HG03103 (cell line): Measurements from ENCODE around the gene B4GALNT4.
"Not testable (repeated sequence)": the region's sequence is repeated elsewhere in the genome, so short reads cannot be mapped to it uniquely, and the experiment has no call there.

Experiments used
- ATAC-seq: cut with Tn5 transposase; IDR thresholded peaks from one replicate; pipeline ENCODE4 v1.9.1; 2021; ENCODE audit warnings: low read depth; ENCODE audit not compliant: unreplicated experiment

B4GALNT4 gene

DNA sequence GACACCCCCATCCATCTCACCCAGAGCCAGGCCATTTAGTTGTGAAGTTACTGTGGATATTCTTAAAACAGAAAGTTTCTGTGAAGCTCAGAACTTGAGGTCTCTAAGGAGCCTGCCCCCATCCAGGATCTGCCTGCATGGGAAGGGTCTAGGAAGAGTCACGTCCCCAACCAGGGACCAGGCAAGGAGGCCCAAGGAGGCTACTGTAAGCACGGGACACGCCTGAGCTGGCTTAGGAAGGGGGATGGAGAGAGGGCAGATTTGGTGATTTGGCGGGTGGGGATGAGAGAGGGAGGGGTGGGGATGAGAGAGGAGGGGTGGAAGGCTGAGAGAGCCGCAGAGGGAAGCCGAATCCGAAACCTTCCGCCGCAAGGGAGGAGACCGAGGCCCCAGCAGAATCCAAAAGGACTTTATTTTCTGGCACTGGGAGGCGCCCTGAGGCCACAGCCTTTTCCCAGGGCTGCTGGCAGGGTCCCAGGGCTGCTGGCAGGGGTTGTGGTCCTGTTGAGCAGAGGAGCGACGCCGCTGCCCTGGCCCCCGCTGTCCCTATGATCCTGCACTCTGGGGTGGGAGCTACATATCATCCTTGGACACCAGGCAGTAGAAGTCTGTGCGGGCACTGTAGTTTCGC lies 36.1 kb downstream of the B4GALNT4 start:
- no peak for ATAC-seq

DNA sequence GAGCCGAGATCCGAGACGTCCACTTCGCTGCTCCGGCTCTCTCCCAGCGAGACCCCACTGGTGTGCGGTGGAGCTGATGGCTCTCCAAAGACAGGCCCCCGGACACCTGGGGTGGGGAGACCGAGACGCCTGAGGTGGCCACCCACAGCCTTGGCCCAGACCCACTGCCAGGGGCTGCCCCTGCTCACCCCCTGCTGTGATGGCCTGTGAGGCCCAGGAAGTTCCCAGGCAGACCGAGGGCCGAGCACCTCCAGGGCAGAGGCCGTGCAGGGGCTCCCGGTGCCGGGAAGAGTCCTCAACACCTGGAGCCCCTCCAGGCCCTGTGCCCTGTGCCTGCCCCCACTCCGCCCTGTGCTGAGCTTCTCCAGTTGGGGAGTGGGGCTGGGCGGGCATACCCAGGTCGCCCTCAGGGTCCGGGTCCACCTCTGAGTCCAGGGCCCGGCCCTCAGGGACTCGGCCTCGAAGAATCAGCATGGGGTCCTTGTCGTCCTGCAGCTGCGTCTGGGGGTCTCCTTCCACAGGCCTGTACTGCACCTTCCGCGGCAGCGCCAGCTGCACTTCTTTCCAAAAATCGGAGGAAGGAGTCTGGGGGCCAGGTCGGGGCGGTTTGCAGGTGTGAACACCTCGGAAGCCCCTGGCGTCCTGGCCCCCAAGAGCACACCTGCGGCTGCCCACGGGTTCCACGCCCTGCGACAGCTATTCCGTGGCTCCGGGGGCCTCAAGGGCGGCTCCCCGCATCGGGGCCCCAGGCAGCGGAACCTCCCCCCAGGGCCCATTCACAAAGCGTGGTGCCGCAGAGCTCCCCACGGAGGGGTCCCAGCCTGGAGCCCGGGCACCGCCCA lies 36.9 kb downstream of the B4GALNT4 start:
- ATAC-seq: no peak

DNA sequence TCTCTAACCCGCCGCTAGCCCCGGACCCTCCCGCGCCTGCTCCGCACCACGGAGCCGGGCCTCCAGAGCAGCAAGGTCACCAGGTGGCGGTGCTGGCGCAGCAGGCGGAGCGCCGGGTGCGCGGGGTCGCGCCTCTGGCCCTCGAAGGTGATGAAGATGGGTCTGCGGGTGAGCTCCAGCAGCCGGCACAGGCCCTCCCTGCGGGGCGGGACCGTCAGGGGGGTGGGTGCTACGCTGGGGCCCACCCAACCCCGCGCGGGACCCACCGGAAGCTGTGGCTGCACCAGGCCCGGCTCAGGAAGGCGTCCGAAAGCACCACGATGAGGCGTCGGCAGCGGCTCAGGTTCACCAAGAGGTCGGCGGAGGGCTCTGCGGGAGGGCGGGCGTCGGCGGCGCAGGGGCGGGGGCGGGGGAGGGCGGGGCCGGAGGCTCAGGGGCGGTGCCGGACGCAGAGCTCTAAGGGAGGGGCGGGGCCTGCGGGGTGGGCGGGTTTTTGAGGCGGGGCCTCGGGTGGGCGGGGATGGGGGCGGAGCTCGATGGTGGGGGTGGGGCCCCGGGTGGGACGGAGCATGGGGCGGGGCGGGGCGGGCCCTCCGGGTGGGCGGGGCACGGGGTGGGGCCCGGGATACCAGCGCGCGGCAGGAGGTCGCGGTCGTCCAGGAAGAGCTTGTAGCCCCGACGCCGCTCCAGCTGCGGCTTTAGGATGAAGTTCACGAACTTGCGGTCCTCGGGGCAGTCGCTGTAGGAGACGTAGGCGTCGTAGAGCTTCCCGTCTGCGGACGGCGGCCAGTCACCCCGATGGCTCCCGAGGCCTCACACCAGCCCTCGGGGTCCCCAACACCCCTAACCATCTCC lies 37.7 kb downstream of the B4GALNT4 start:
- peak; percentile 72 for ATAC-seq

DNA sequence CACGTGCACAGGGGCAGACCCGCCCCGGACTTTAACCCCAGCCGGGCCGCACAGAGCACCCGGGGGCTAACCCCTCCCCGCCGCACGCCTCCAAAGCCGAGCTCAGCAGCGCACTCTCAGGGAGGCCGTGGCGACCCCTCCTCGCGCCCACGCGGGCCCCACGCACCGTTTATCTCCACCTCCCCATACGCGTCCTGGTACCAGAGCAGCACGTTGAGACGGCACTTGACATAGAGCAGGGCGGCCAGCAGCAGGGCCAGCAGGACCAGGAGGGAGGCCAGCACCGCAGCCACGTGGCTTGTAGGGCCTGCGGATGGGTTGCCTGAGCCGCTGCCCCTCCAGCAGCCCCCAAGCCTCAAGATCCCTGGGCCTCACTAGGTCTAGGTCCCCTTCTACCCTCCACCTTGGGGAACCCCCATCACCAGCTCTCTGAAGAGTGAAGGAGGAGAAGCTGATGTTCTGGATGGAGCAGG lies 38.4 kb downstream of the B4GALNT4 start:
- no peak for ATAC-seq

DNA sequence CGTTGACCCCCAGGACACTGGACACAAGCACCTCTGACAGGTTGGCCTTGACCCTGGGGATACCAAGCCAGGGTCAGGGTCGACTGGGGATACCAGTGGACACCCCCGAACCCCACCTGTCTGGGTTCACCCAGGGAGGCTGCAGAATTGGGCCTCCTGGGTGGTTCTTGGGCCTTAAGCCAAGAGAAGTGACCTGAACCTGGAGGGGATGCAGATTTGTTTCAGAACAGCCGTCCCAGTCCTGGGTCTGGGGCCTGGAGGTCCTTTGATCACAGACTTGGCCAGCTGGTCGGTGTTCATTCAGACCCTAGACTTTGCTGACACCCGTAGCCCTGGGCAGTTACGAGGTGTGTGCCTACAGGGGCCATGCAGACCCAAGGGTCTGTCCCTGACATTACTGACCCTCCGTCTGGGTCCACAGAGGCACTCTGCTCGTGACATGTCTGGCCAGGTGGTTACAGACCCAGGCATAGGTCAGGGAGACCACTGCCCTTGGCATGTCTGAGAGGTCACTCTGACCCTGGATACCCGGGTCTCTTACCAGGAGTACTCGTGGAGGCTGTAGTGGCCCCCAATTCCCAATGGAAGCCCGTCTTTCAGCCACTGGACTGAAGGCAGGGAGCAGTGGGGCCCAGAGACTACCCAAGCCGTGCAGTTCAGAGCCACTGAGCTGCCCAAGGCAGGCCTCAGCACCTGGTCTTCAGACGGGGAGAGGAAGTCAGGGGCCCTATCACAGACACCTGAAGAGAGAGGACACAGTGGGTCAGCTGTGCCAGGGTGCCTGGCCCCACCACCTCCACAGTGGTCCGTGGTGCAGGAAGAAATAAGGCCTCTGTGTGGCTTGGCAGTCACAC lies 39.1 kb downstream of the B4GALNT4 start:
- ATAC-seq: no peak

DNA sequence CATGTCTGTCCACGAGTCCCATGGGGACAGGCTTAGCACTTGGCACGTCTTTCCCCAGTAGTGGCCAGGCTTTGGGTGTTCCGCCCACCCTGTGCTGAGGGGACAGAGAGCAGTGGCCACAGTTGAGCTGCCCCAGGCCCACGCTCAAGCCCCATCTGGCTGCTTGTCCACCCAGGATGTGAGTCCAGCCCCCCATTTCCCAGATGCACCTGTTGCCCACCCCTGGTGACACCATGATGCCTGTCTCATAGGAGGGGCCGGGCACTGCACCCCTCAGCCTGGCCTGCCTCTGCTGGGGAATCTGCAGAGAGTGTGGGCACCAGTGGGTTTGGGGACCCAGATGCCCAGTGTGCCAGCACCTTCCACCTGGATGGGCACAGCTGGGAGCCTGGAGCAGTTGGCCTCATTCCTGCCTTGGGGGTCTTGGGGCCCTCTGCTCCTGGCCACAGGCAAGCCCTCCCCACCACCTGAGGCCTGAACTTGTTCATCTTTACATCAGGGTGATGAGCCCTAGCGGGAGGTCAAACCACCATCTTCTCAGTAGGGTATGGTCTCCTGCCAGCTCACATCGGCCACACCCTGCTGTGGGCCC lies 39.8 kb downstream of the B4GALNT4 start:
- no peak for ATAC-seq

DNA sequence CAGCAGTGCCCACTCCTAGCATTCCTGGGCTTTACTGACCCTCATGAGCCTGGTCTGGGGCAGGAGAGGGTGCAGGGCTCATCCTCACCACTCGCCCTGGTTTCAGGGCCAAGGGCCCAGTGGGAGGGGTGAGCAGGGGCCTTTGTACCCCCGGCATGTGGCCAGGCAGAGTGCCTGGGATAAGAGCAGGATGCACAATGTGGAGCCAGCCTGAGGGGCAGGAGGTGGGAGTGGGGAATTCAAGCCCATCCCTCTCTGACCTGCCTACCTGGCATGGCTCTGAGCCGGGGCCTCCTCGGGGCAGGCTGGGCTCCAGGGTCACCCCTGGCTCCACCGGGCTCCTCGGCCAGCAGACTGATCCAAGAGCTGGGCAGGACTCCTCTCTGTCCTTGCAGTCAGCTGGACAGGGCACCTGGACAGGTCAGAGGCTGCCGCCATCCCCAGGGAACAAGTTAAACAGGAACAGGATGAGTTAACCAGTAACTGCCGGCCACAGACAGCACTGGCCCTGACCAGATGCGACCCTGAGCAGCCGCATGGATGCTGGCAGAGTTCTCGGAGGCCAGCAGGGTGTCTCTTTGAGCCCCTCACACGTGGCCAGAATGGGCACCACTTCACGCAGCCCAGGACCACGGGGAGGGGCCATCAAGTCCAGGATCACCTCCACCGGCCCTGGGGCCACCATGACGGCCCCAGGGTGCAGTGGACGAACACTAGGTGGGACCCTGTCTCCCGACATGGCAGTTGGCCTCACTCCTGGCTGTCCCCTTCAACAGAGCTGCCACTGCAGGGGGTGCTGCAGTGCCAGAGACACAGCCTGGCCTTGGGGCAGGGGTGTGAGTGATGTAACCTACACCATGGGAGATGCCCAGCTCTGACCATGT lies 40.5 kb downstream of the B4GALNT4 start:
- no peak for ATAC-seq

DNA sequence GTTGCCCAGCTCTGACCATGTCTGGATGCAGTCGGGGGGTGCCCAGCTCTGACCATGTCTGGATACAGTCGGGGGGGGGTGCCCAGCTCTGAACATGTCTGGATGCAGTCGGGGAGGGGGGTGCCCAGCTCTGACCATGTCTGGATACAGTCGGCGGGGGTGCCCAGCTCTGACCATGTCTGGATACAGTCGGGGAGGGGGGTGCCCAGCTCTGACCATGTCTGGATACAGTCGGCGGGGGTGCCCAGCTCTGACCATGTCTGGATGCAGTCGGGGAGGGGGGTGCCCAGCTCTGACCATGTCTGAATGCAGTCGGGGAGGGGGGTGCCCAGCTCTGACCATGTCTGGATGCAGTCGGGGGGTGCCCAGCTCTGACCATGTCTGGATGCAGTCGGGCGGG lies 41.4 kb downstream of the B4GALNT4 start:
- ATAC-seq: not testable (repeated sequence)

DNA sequence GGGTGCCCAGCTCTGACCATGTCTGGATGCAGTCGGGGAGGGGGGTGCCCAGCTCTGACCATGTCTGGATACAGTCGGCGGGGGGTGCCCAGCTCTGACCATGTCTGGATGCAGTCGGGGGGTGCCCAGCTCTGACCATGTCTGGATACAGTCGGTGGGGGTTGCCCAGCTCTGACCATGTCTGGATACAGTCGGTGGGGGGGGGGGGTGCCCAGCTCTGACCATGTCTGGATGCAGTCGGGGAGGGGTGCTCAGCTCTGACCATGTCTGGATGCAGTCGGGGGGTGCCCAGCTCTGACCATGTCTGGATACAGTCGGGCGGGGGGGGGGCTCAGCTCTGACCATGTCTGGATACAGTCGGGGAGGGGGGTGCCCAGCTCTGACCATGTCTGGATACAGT lies 42.2 kb downstream of the B4GALNT4 start:
- not testable (repeated sequence) for ATAC-seq

DNA sequence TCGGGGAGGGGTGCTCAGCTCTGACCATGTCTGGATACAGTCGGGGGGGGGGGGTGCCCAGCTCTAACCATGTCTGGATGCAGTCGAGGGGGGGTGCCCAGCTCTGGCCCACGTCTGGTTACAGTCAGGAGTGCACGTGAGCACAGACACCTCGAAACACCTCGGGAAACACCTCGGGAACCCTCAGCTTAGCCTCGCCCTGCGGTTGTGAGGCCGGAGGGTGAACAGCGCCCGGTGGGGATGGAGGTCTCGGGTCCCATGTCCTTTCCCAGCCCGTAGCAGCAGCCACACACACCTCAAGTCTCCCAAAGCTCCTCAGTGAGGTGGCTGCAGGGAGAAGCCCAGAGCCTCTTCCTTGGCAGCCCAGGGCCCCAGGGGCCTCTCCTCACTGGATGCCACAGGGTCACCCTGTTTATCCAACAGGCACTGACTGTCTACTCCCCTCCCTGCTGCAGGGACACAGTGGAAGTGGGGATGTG lies 43.4 kb downstream of the B4GALNT4 start:
- ATAC-seq: no peak

DNA sequence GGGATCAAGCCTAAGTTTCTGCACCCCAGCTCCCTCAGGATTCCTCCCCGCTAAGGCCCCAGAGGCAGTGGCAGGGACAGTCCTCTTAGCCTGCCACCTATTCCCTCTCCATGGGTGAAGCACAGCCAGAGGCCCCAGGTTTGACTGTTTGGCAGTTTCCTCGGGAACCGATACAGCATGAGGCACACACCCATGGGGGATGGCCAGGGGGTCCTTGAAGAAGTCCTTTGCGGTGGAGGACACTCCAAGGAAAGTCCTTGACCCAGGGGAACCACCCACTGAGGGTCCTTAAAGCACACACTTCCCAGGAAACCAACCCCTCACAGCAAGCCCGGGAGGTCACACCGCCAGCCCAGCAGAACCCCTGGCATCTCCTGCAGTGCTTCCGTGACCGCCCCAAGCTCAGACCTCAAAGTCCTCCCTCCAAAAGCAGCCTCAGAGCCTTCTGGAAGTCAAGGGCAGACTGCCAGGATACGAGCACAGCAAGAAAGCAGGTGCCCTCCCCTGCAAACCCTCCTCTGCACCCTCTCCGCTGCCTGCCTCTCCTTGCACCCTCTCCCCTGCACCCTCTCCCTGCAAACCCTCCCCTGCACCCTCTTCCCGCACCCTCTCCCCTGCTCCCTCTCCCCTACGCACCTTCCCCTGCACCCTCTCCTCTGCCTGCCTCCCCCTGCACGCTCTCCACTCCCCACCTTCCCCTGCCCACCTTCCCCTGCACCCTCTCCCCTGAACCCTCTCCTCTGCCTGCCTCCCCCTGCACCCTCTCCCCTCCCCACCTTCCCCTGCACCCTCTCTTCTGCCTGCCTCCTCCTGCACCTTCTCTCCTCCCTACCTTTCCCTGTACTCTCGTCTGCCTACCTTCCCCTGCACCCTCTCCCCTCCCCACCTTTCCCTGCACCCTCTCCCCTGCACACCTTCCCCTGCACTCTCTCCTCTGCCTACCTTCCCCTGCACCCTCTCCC lies 44.1 kb downstream of the B4GALNT4 start:
- ATAC-seq: no peak

DNA sequence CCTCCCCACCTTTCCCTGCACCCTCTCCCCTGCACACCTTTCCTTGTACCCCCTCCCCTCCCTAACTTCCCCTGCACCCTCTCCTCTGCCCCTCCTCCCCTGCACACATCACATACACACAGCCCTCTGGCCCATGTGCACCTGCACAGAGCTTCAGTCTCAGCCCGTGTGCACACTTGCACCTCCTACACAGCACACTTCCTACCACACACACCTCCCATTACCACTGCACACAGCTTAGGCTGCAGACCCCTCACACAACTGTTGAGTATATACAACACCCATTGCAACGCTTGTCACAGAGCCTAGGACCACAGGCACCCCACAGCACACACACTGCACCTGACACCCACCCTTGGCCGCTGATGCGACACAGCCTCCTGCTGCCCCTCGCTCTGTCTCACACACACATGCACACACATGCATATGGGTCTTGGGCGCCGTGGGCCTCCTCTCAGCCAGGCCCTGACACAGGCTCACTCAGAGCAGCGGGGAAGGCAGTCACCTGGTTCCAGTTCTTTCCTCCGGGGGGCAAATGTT lies 45.1 kb downstream of the B4GALNT4 start:
- no peak for ATAC-seq

DNA sequence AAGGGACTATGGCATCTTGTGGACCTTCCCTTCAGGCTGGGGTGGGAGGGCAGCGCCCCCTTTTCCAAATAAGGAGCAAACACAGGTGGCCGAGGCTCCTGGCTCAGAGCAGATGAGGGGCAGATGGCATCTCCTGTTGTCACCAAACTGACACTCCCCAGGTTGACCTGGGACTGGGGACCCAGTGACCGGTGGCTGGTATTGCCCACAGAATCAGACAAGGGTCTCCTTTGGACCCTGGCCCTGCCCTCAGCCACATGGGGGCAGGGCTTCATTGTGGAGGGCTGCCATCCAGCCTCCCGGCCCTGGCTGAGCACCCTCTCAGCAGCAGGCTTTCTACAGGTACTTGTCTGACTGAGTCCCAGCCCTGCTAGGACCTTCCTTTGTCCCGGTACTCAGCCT lies 46.3 kb downstream of the B4GALNT4 start:
- no peak for ATAC-seq

DNA sequence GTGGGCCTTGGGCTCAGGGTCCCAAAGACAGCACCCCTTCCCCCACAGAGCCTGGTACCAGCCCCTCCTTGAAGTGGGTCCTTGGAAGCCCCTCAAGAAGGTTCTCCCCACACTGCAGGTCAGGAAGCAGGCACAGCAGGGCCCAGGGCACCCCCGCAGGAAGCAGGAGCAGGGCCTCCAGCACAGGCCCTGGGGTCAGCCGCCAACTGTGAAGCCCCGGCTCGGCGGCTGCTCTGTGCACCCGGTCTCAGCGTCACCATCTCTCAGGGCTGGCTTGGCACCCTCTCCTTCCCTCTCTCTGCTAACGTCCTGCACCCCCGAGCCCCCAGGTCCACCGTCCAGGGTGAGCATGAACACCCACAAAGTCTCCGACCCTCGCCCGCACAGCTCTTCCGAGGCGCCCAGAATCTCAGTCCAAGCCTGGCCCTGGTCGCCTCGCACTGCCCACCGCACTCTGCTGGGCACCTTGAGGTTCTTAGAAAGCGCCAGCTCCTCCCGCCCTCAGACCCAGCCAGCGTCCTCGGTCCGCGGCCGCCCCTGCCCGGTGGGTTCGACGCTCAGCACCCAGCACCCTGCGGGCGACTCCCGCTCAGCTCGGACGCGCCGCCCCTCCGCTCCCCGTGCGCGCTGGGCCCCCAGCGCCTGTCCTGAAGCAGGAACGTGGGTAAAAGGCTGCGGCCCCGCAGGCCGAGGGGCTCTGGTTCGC lies 46.9 kb downstream of the B4GALNT4 start:
- no peak for ATAC-seq

DNA sequence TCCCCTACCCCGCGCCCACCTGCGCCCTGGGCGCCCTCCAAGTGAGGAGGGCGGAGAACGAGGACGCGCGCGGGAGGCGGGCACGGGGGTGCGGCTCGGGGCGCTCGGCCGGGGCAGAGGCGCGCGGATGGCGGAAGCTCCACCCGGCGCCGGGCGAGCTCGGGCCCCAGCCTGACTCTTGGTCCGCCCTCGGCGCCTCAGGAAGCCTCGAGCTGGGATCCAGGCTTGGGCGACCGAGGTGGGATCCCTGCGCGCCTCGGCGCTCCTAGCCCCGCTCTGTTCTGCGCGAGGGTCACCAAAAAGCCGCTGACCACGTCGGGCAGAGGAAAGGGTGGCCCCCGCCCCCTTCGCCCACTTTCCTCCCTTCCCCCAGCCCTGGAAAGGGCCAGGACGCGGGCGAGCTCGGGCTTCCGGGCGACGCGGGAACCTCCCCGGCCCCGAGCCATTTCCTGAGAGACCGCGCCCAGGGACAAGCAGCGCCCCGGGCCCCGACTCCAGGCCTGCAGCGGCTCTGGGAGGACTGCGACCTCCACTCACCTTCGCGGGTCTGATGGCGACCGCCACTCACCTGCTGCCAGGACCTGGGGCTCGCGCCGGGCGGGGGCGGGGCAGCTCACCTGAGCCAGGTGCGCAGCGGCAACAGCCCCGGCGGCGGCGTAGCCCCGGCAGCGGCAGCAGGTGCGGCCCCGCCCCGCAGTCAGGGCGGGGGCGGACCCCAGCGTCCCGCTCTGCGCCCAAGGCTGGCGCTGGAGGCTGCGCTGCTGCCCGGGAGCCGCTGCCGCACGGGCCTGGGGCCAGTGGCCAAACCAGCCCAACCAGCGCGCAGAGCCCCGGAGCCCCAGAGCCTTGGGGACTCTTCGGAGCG lies 47.7 kb downstream of the B4GALNT4 start:
- ATAC-seq: no peak
